K562 (cell line): ENCODE data around the gene RPL19. TPM values are rescaled to one million over a fixed set of nuclear protein-coding genes. Genes with fewer than 3 reads are reported as not detected.

Experiments used
- ATAC-seq: fragments of 200-7000 bp; cut with Tn5 transposase; 3 replicates; pipeline ENCODE4 v1.9.1; 2020; ENCODE audit warnings: moderate library complexity
- BruUV-seq: library from RNA; stranded (reverse); fragments of 400-500 nt; replicated peaks from 2 replicates; lab custom pipeline; 2021; lab: Mats Ljungman, UMichigan
- CTCF ChIA-PET: fragments of 300-600 bp; formaldehyde crosslinking; extraction: SDS; loops from one replicate; lab custom pipeline; 2021; ENCODE audit warnings: low intra/inter-chr PET ratio; lab: Yijun Ruan, JAX
- POLR2A ChIA-PET: fragments of 300-600, 350-650 bp; sonication (Branson Sonifier 250); formaldehyde crosslinking; extraction: SDS; loops from one replicate; lab custom pipeline; 2021; ENCODE audit warnings: antibody characterized with exemption, inconsistent platforms; lab: Yijun Ruan, JAX
- DNase-seq, 4 experiments: peaks; one replicate each; pipeline versions ENCODE4 v3.0.0 to v3.0.0-alpha.2; 2011 to 2018; ENCODE audit warnings: low spot score in 3 of 4, mixed read lengths in 3 of 4; ENCODE audit errors: extremely low read depth in 1 of 4
- FAIRE-seq: peaks from 2 replicates; lab custom pipeline; 2011; peaks lifted over from hg19 to GRCh38; lab: Jason Lieb, UNC
- H2AFZ ChIP-seq: 2 replicates; pipeline ENCODE4 v1.6.0; 2011; ENCODE audit warnings: low read depth, low read length, control low read depth, inconsistent platforms
- H3K27ac ChIP-seq: fragments of 200-600 bp; 3 replicates; pipeline ENCODE4 v1.8.0; 2011; ENCODE audit warnings: low read depth, mild to moderate bottlenecking, control low read depth, inconsistent platforms, low read length, moderate library complexity, mixed read lengths; ENCODE audit errors: extremely low read depth
- H3K27me3 ChIP-seq, 2 experiments: fragments of 300-600 bp in 1 of 2; 2 replicates in 1 of 2; 3 replicates in 1 of 2; pipeline versions ENCODE4 v1.6.0 to v1.8.0; 2011; ENCODE audit warnings: inconsistent platforms in 2 of 2, low read length in 2 of 2, mild to moderate bottlenecking in 1 of 2, mixed read lengths in 1 of 2, moderate library complexity in 1 of 2; ENCODE audit not compliant: control insufficient read depth in 2 of 2, insufficient read depth in 2 of 2
- H3K36me3 ChIP-seq: fragments of 300-600 bp; 3 replicates; pipeline ENCODE4 v1.8.0; 2011; ENCODE audit warnings: mild to moderate bottlenecking, low read length, inconsistent platforms; ENCODE audit not compliant: control insufficient read depth, insufficient read depth
- H3K4me1 ChIP-seq, 2 experiments: fragments of 200-600 bp in 1 of 2; replicated peaks in 1 of 2; 2 replicates in 1 of 2; 3 replicates in 1 of 2; pipeline versions ENCODE4 v1.5.1 to v1.8.0; 2011; ENCODE audit warnings: inconsistent platforms in 2 of 2, low read length in 2 of 2, mild to moderate bottlenecking in 1 of 2, mixed read lengths in 1 of 2, moderate library complexity in 1 of 2; ENCODE audit not compliant: control insufficient read depth in 2 of 2, insufficient read depth in 2 of 2
- H3K4me2 ChIP-seq: 2 replicates; pipeline ENCODE4 v1.6.1; 2011; ENCODE audit warnings: low read length, control low read depth, inconsistent platforms, mixed read lengths; ENCODE audit not compliant: insufficient read depth
- H3K4me3 ChIP-seq: fragments of 200-600 bp; sonication (generic), shearing (Covaris generic); 2 replicates; pipeline ENCODE4 v1.5.1; 2016; ENCODE audit warnings: control low read depth, inconsistent platforms
- H3K79me2 ChIP-seq: fragments of 200-600 bp; 3 replicates; pipeline ENCODE4 v1.8.0; 2011; ENCODE audit warnings: low read length, inconsistent platforms; ENCODE audit not compliant: control insufficient read depth, insufficient read depth
- H3K9ac ChIP-seq, 2 experiments: 2 replicates each; pipeline versions ENCODE4 v1.6.0 to v1.6.1; 2011; ENCODE audit warnings: low read depth in 2 of 2, low read length in 2 of 2, control low read depth in 1 of 2, inconsistent platforms in 1 of 2, mild to moderate bottlenecking in 1 of 2, mixed read lengths in 1 of 2; ENCODE audit not compliant: insufficient read depth in 1 of 2
- H3K9me1 ChIP-seq: one replicate; pipeline ENCODE4 v1.6.0; 2011; ENCODE audit warnings: inconsistent platforms, mild to moderate bottlenecking, low read length, moderate library complexity; ENCODE audit not compliant: control insufficient read depth, insufficient read depth
- H3K9me3 ChIP-seq: replicated peaks from 2 replicates; pipeline ENCODE4 v1.5.1; 2011; ENCODE audit warnings: low read depth, low read length, inconsistent platforms; ENCODE audit not compliant: control insufficient read depth, insufficient read depth
- H4K20me1 ChIP-seq: replicated peaks from 2 replicates; pipeline ENCODE4 v1.6.1; 2011; ENCODE audit warnings: low read length, inconsistent platforms, mixed read lengths; ENCODE audit not compliant: control insufficient read depth, insufficient read depth
- CBX1 ChIP-seq: sonication (generic); IDR thresholded peaks from 2 replicates; pipeline ENCODE4 v1.6.1; 2016; ENCODE audit warnings: antibody characterized with exemption, low read depth, mild to moderate bottlenecking
- CEBPG ChIP-seq, 3 experiments: fragments of 200-800 bp in 1 of 3; sonication (Bioruptor generic) in 1 of 3; sonication (generic) in 1 of 3; formaldehyde crosslinking in 1 of 3; IDR thresholded peaks in 2 of 3; conservative IDR thresholded peaks in 1 of 3; 2 replicates each; pipeline versions ENCODE4 v1.6.1 to v1.8.0; 2016 to 2022; ENCODE audit warnings: missing compliant biosample characterization in 2 of 3, missing genetic modification characterization in 2 of 3, mild to moderate bottlenecking in 1 of 3, missing genetic modification reagents in 1 of 3
- EP400 ChIP-seq: fragments of 450-650 bp; IDR thresholded peaks from 2 replicates; pipeline ENCODE4 v1.6.1; 2017; ENCODE audit warnings: antibody characterized with exemption, mild to moderate bottlenecking, moderate library complexity
- HMGXB4 ChIP-seq: sonication (generic); formaldehyde crosslinking; IDR thresholded peaks from 2 replicates; pipeline ENCODE4 v1.8.1; 2023; ENCODE audit warnings: mild to moderate bottlenecking, missing genetic modification reagents
- NRF1 ChIP-seq, 2 experiments: fragments of 450-650 bp; IDR thresholded peaks in 1 of 2; conservative IDR thresholded peaks in 1 of 2; 2 replicates each; pipeline ENCODE4 v1.6.1; 2014; ENCODE audit warnings: mild to moderate bottlenecking in 2 of 2
- WGBS: fragments of 100-300 bp; shearing (Covaris generic); methylation state at CpG from one replicate; pipeline ENCODE4 v1.1.6; 2016; ENCODE audit warnings: low coverage, mixed read lengths; ENCODE audit not compliant: insufficient coverage; ENCODE audit errors: missing lambda C conversion rate; 5-methylcytosine and 5-hydroxymethylcytosine counted together
- in situ Hi-C: fragments of 300-500 bp; cut with MboI; formaldehyde crosslinking; loops from 4 replicates; pipeline ENCODE4 v1.15.0; 2018; ENCODE audit warnings: inconsistent platforms, mixed read lengths
- intact Hi-C: fragments of 100-400 bp; cut with micrococcal nuclease; formaldehyde crosslinking; loops from 2 replicates; pipeline ENCODE4 v1.14.2; 2022
- polyA plus RNA-seq, 8 experiments: library from polyadenylated mRNA; depleted of rRNA in 4 of 8; stranded (reverse) in 5 of 8; unstranded in 3 of 8; fragments of >200 nt; fragmentation: Nextera tagmentation in 2 of 8; fragmentation: Illumina TruSeq in 1 of 8; extraction: Ambion mirVana in 2 of 8; extraction: Trizol in 1 of 8; gene quantifications; 2 replicates each; pipeline versions ENCODE4 v1.2.1 to v1.2.3, GENCODE V29; 2011 to 2014; ENCODE audit warnings: inconsistent platforms in 1 of 8, missing spikeins in 1 of 8
- total RNA-seq, 7 experiments: library from RNA; depleted of rRNA in 6 of 7; stranded (reverse); fragments of >200 nt in 6 of 7; fragmentation: Illumina TruSeq in 2 of 7; extraction: Trizol in 2 of 7; gene quantifications; 2 replicates each; pipeline versions ENCODE4 v1.2.1 to v1.2.3, GENCODE V29; 2011 to 2021; ENCODE audit warnings: low replicate concordance in 1 of 7
- TF ChIP-seq, protein P1 (sequence below), 2 experiments: fragments of 450-650 bp; IDR thresholded peaks; 2 replicates each; pipeline ENCODE4 v1.6.1; 2018; ENCODE audit warnings: mild to moderate bottlenecking in 2 of 2, low read depth in 1 of 2; ENCODE audit not compliant: partially characterized antibody in 2 of 2

The RPL19 gene
- total and polyA plus RNA-seq, 9 of the 15 experiments (the other 6 are each of a cell fraction or from before 2014, with no cell fraction given) = 2,263 to 4,614 (median 3,727) TPM

- TF ChIP-seq, protein P1, sequence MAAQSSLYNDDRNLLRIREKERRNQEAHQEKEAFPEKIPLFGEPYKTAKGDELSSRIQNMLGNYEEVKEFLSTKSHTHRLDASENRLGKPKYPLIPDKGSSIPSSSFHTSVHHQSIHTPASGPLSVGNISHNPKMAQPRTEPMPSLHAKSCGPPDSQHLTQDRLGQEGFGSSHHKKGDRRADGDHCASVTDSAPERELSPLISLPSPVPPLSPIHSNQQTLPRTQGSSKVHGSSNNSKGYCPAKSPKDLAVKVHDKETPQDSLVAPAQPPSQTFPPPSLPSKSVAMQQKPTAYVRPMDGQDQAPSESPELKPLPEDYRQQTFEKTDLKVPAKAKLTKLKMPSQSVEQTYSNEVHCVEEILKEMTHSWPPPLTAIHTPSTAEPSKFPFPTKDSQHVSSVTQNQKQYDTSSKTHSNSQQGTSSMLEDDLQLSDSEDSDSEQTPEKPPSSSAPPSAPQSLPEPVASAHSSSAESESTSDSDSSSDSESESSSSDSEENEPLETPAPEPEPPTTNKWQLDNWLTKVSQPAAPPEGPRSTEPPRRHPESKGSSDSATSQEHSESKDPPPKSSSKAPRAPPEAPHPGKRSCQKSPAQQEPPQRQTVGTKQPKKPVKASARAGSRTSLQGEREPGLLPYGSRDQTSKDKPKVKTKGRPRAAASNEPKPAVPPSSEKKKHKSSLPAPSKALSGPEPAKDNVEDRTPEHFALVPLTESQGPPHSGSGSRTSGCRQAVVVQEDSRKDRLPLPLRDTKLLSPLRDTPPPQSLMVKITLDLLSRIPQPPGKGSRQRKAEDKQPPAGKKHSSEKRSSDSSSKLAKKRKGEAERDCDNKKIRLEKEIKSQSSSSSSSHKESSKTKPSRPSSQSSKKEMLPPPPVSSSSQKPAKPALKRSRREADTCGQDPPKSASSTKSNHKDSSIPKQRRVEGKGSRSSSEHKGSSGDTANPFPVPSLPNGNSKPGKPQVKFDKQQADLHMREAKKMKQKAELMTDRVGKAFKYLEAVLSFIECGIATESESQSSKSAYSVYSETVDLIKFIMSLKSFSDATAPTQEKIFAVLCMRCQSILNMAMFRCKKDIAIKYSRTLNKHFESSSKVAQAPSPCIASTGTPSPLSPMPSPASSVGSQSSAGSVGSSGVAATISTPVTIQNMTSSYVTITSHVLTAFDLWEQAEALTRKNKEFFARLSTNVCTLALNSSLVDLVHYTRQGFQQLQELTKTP (IDR thresholded peaks at IDR 0.05; ENCODE audit: low read depth in 1 of 2, partially characterized antibody in 2 of 2) = no peak
- TF ChIP-seq EP400 (no peak), NRF1 (conservative IDR thresholded peaks at IDR 0.05 in 1 of 2, IDR thresholded peaks at IDR 0.05 in 1 of 2) (no peak)
Observed at GRCh38 chr17:39213852-39214251, 13.8 kb downstream of the RPL19 start (continued).

- ATAC-seq (no peak), DNase-seq (no peak), FAIRE-seq (no peak)
- Histone ChIP-seq H3K4me2 (no peak overlapping the region), H3K4me3 (no peak overlapping the region), H3K79me2 (no peaks in the 10 kb centered on the region), H3K9ac (no peak overlapping the region), H3K4me1 (peaks cover 0 to 6% of the 10 kb centered on the region in 2 experiments; a peak in 2 of 5 replicates), H3K9me3 (no peaks in the 10 kb centered on the region), H3K27me3 (peaks cover 11 to 52% of the 10 kb centered on the region in 2 experiments; a peak in 4 of 5 replicates), H3K36me3 (no peaks in the 10 kb centered on the region), H3K27ac (no peak overlapping the region), H3K9me1 (no peaks in the 10 kb centered on the region), H2AFZ (no peak overlapping the region), H4K20me1 (no peaks in the 10 kb centered on the region)
- ChIA-PET CTCF (no interaction called here), POLR2A (interaction anchor here (0.6 to 1.2 kb wide), 4 partner anchors 12 to 130 kb away, joined by 3 read pairs; partner anchors contain the start of gene RPL19)
- intact Hi-C loops = no loop called here
- TF ChIP-seq HMGXB4 (CRISPR knock-in tag) (no peak), CBX1 (no peak), CEBPG (CRISPR knock-in tag; IDR thresholded peaks at IDR 0.05) (no peak), CEBPG (tag; conservative IDR thresholded peaks at IDR 0.05 in 1 of 2, IDR thresholded peaks at IDR 0.05 in 1 of 2) (0 out of 4 replicates have a peak, but pooled peaks of 1 of the 2 experiments have one; percentile 36)
- no TSS peak for BruUV-seq
- in situ Hi-C loops = no loop called here
- WGBS = 10% methylated on average over 16 of the region's 24 CpGs
Observed at GRCh38 chr17:39217734-39218369, 17.8 kb downstream of the RPL19 start.
